ENCODE results near the gene DUOX1. TPM values are rescaled to one million over a fixed set of nuclear protein-coding genes. Genes with fewer than 3 reads are reported as not detected.

Gene DUOX1
- polyA plus RNA-seq, 1 of the 3 experiments (the other 2 are of a cell fraction) = not detected

GRCh38 chr15:45095661-45096060 lies 34.1 kb upstream of the DUOX1 start:
- WGBS (ENCODE audit: low lambda C conversion rate) = 76% methylated on average over 6 of the region's 11 CpGs
- Histone ChIP-seq H3K27ac (ENCODE audit: low read depth in 2 of 2, low read length in 1 of 2) (no peak overlapping the region), H3F3A (replicated peaks; ENCODE audit: insufficient read depth) (no peaks in the 10 kb centered on the region), H3K36me3 (replicated peaks in 1 of 2; ENCODE audit: control insufficient read depth in 1 of 2, insufficient read depth in 2 of 2, low read length in 1 of 2) (no peaks in the 10 kb centered on the region), H3K4me3 (ENCODE audit: low read depth in 2 of 2, low read length in 1 of 2) (no peak overlapping the region), H3K9me2 (no peaks in the 10 kb centered on the region), H3K4me1 (ENCODE audit: control insufficient read depth in 1 of 2, insufficient read depth in 2 of 2, low read depth in 1 of 2, low read length in 1 of 2) (no peaks in the 10 kb centered on the region), H3K4me2 (no peak overlapping the region), H4K20me1 (ENCODE audit: insufficient read depth) (no peaks in the 10 kb centered on the region), H3K79me2 (ENCODE audit: insufficient read depth) (no peaks in the 10 kb centered on the region), H3K27me3 (ENCODE audit: insufficient read depth) (0 out of 2 replicates have a peak, but pooled peaks cover 5% of the 10 kb centered on the region), H2AFZ (ENCODE audit: low read depth) (no peak overlapping the region), H3K9ac (no peak overlapping the region), H3K9me3 (no peaks in the 10 kb centered on the region)
- CTCF ChIA-PET = interaction anchor here (1.5 kb wide), 1 partner anchor 11 kb away, joined by 4 read pairs; no protein-coding TSS in a partner anchor
- no peak for DNase-seq
- TF ChIP-seq MAX (IDR thresholded peaks at IDR 0.05; ENCODE audit: low read depth) (no peak), POLR2AphosphoS5 (IDR thresholded peaks at IDR 0.05; ENCODE audit: low read depth, low read length) (no peak), USF1 (IDR thresholded peaks at IDR 0.05; ENCODE audit: borderline replicate concordance, low read depth) (no peak), ELF1 (IDR thresholded peaks at IDR 0.05) (no peak), IRF3 (IDR thresholded peaks at IDR 0.05; ENCODE audit: low read depth, low read length) (no peak), MEF2A (IDR thresholded peaks at IDR 0.05; ENCODE audit: borderline replicate concordance, low read depth) (no peak), REST (IDR thresholded peaks at IDR 0.05; ENCODE audit: low read depth, low read length) (no peak), MXI1 (IDR thresholded peaks at IDR 0.05; ENCODE audit: low read depth, low read length) (no peak), RFX5 (IDR thresholded peaks at IDR 0.05; ENCODE audit: low read length) (no peak), FOSL2 (IDR thresholded peaks at IDR 0.05; ENCODE audit: borderline replicate concordance, low read depth) (no peak), RCOR1 (IDR thresholded peaks at IDR 0.05; ENCODE audit: low read length) (no peak), USF2 (IDR thresholded peaks at IDR 0.05; ENCODE audit: borderline replicate concordance, low read depth, low read length) (no peak), ZBTB33 (IDR thresholded peaks at IDR 0.05; ENCODE audit: borderline replicate concordance, low read depth) (no peak)
- POLR2A ChIA-PET = no interaction called here
